NCI-H1417 treated with DMSO at 0.1 percent for 48 hours (cell line): Measurements from ENCODE around the gene PCDHGA3.
"Not testable (repeated sequence)": the region's sequence is repeated elsewhere in the genome, so short reads cannot be mapped to it uniquely, and the experiment has no call there.

ENCODE experiments used
- DNase-seq: peaks from one replicate; lab custom pipeline; 2025; lab: John Stamatoyannopoulos, UW

Gene PCDHGA3

GRCh38 chr5:141343242-141343952, at the start of gene PCDHGA3:
Gene PCDHGA3 (plus strand): TSS chr5:141343829. CDS start chr5:141344034, 205 bp downstream.
- no peak for DNase-seq

- no peak for DNase-seq
Observed at GRCh38 chr5:141298376-141298775, 45.3 kb upstream of the PCDHGA3 start.

- no peak for DNase-seq
Observed at GRCh38 chr5:141303756-141304155, 39.9 kb upstream of the PCDHGA3 start, which contains the start of gene SLC25A2. Gene SLC25A2 (minus strand): TSS chr5:141304049. CDS start chr5:141303865, 184 bp downstream.

- DNase-seq, result no peak
Observed at GRCh38 chr5:141306630-141307029, 37.0 kb upstream of the PCDHGA3 start.

- no peak for DNase-seq
Observed at GRCh38 chr5:141313711-141314110, 29.9 kb upstream of the PCDHGA3 start.

- not testable (repeated sequence) for DNase-seq
Observed at GRCh38 chr5:141316963-141317362, 26.7 kb upstream of the PCDHGA3 start.

- DNase-seq, result no peak
Observed at GRCh38 chr5:141319202-141319601, 24.4 kb upstream of the PCDHGA3 start.

- DNase-seq, result no peak
Observed at GRCh38 chr5:141319699-141320098, 23.9 kb upstream of the PCDHGA3 start.

GRCh38 chr5:141320225-141321169, 23.1 kb upstream of the PCDHGA3 start, which contains the start of gene TAF7:
Gene TAF7 (minus strand): TSS chr5:141320784. CDS start chr5:141320044, 740 bp downstream.
- peak; percentile 22 for DNase-seq

- no peak for DNase-seq
Observed at GRCh38 chr5:141322261-141322660, 21.4 kb upstream of the PCDHGA3 start.

- DNase-seq, result no peak
Observed at GRCh38 chr5:141326088-141326854, 17.4 kb upstream of the PCDHGA3 start.

GRCh38 chr5:141328231-141328630, 15.4 kb upstream of the PCDHGA3 start:
- no peak for DNase-seq

- no peak for DNase-seq
Observed at GRCh38 chr5:141330299-141331080, 13.1 kb upstream of the PCDHGA3 start, which contains the start of gene PCDHGA1. Gene PCDHGA1 (plus strand): TSS chr5:141330514.

GRCh38 chr5:141332571-141332970, 11.1 kb upstream of the PCDHGA3 start:
- DNase-seq, result not testable (repeated sequence)

GRCh38 chr5:141338538-141339306, 4.9 kb upstream of the PCDHGA3 start, which contains the start of gene PCDHGA2:
Gene PCDHGA2 (plus strand): TSS chr5:141338760.
- DNase-seq, result no peak

GRCh38 chr5:141340781-141341354, 2.8 kb upstream of the PCDHGA3 start:
- DNase-seq, result not testable (repeated sequence)

- no peak for DNase-seq
Observed at GRCh38 chr5:141342773-141343172, 856 bp upstream of the PCDHGA3 start.

GRCh38 chr5:141343953-141344463, 379 bp downstream of the PCDHGA3 start:
- DNase-seq, result no peak

- no peak for DNase-seq
Observed at GRCh38 chr5:141345327-141345726, 1.7 kb downstream of the PCDHGA3 start.

GRCh38 chr5:141346017-141346416, 2.4 kb downstream of the PCDHGA3 start:
- DNase-seq, result not testable (repeated sequence)
